HCT116 (cell line): ENCODE data around the gene TPI1.

Experiments
- CBX3 ChIP-seq: IDR thresholded peaks from 2 replicates; pipeline ENCODE4 v1.6.1; 2012; ENCODE audit warnings: low read depth
- CTCF ChIP-seq, 3 experiments: fragments of 200-600 bp in 1 of 3; sonication (generic) in 1 of 3; IDR thresholded peaks in 2 of 3; conservative IDR thresholded peaks in 1 of 3; 2 replicates each; pipeline ENCODE4 v1.5.1; 2012 to 2017; ENCODE audit warnings: low read depth in 2 of 3, low read length in 2 of 3, antibody characterized with exemption in 1 of 3, borderline replicate concordance in 1 of 3, control low read depth in 1 of 3, mild to moderate bottlenecking in 1 of 3, mixed read lengths in 1 of 3, mixed run types in 1 of 3, moderate library complexity in 1 of 3; ENCODE audit not compliant: insufficient read depth in 1 of 3
- ELF1 ChIP-seq: IDR thresholded peaks from 2 replicates; pipeline ENCODE4 v1.6.1; 2012; ENCODE audit warnings: low read depth, borderline replicate concordance
- EZH2 ChIP-seq: fragments of 200-600 bp; sonication (generic); IDR thresholded peaks from 2 replicates; pipeline ENCODE4 v1.6.1; 2017; ENCODE audit warnings: antibody characterized with exemption, mixed run types
- EZH2phosphoT487 ChIP-seq: fragments of 200-600 bp; IDR thresholded peaks from 2 replicates; pipeline ENCODE4 v1.6.1; 2018; ENCODE audit warnings: antibody characterized with exemption, borderline replicate concordance
- FOSL1 ChIP-seq: IDR thresholded peaks from 2 replicates; pipeline ENCODE4 v1.6.1; 2012; ENCODE audit warnings: low read depth
- POLR2A ChIP-seq: IDR thresholded peaks from 2 replicates; pipeline ENCODE4 v1.7.0; 2011; ENCODE audit warnings: borderline replicate concordance; ENCODE audit not compliant: insufficient read depth, insufficient read length; ENCODE audit errors: extremely low read depth
- RAD21 ChIP-seq: IDR thresholded peaks from 2 replicates; pipeline ENCODE4 v1.6.1; 2012; ENCODE audit warnings: low read depth, mild to moderate bottlenecking
- SRF ChIP-seq: IDR thresholded peaks from 2 replicates; pipeline ENCODE4 v1.6.1; 2012; ENCODE audit warnings: low read depth
- TCF7L2 ChIP-seq: IDR thresholded peaks from 2 replicates; pipeline ENCODE4 v1.7.0; 2011; ENCODE audit warnings: borderline replicate concordance, inconsistent platforms; ENCODE audit not compliant: insufficient read depth, insufficient read length; ENCODE audit errors: extremely low read depth
- YY1 ChIP-seq: IDR thresholded peaks from 2 replicates; pipeline ENCODE4 v1.6.1; 2011; ENCODE audit warnings: low read length, low read depth, moderate library complexity, mild to moderate bottlenecking; ENCODE audit not compliant: insufficient replicate concordance; ENCODE audit errors: extremely low read depth
- ZNF274 ChIP-seq: fragments of 200-500 bp; sonication (Bioruptor generic); IDR thresholded peaks from 2 replicates; pipeline ENCODE4 v1.6.1; 2014; ENCODE audit warnings: mild to moderate bottlenecking, low read depth, low read length, inconsistent platforms
- TF ChIP-seq, protein P1 (sequence below): IDR thresholded peaks from 2 replicates; pipeline ENCODE4 v1.6.1; 2012

- TF ChIP-seq CTCF (IDR thresholded peaks at IDR 0.05 in 2 of 3, conservative IDR thresholded peaks at IDR 0.05 in 1 of 3; ENCODE audit: borderline replicate concordance in 1 of 3, insufficient read depth in 1 of 3, low read depth in 2 of 3, low read length in 2 of 3) (no peak), EZH2 (no peak), CBX3 (no peak), SRF (no peak), ZNF274 (no peak), RAD21 (no peak), POLR2A (no peak), TCF7L2 (no peak), FOSL1 (no peak), EZH2phosphoT487 (no peak), ELF1 (no peak), YY1 (no peak)
- TF ChIP-seq, protein P1, sequence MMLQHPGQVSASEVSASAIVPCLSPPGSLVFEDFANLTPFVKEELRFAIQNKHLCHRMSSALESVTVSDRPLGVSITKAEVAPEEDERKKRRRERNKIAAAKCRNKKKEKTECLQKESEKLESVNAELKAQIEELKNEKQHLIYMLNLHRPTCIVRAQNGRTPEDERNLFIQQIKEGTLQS, result no peak
Measured at GRCh38 chr12:6824085-6824775, 43.1 kb upstream of the TPI1 start.
